Coronary artery (tissue), 2 donors: Measurements from ENCODE around the gene PTPRJ.

Source experiments
- DNase-seq: peaks from one replicate; pipeline ENCODE4 v3.0.0-alpha.2; 2017; ENCODE audit warnings: low spot score
- H3K27ac ChIP-seq, 2 donors: fragments of 200-600 bp; sonication (generic); one replicate each; pipeline ENCODE4 v1.5.1; 2016 to 2019
- H3K4me3 ChIP-seq: fragments of 200-600 bp; sonication (generic); 2 replicates; pipeline ENCODE4 v1.5.1; 2016; ENCODE audit warnings: mild to moderate bottlenecking, moderate library complexity
- CTCF ChIP-seq: fragments of 200-600 bp; sonication (generic); IDR thresholded peaks from one replicate; pipeline ENCODE4 v1.5.1; 2019; ENCODE audit warnings: antibody characterized with exemption

Gene PTPRJ

GRCh38 chr11:47981667-47982404 is 1.5 kb downstream of the PTPRJ start:
- peak overlapping the region; percentile 61 to 90 for H3K27ac ChIP-seq
- peak overlapping the region; percentile 88 for H3K4me3 ChIP-seq
- DNase-seq: no peak
- no peak for TF ChIP-seq CTCF

- Histone ChIP-seq H3K27ac (no peak overlapping the region), H3K4me3 (no peak overlapping the region)
- DNase-seq: no peak
- TF ChIP-seq CTCF: no peak
These were observed 2.3 kb downstream of the PTPRJ start for GRCh38 chr11:47982616-47983015.

GRCh38 chr11:47983464-47984397 is 3.4 kb downstream of the PTPRJ start:
- no peak for DNase-seq
- no peak for TF ChIP-seq CTCF
- H3K4me3 ChIP-seq: no peak overlapping the region
- peak overlapping the region in 1 of 2 donors; percentile 22 for H3K27ac ChIP-seq

- no peak for DNase-seq
- no peak overlapping the region for H3K4me3 ChIP-seq
- no peak for TF ChIP-seq CTCF
- no peak overlapping the region for H3K27ac ChIP-seq
These were observed 5.9 kb downstream of the PTPRJ start for GRCh38 chr11:47986219-47986618.

GRCh38 chr11:47986742-47987141 is 6.4 kb downstream of the PTPRJ start:
- DNase-seq: no peak
- TF ChIP-seq CTCF: no peak
- Histone ChIP-seq H3K27ac (no peak overlapping the region), H3K4me3 (no peak overlapping the region)

- TF ChIP-seq CTCF: no peak
- DNase-seq: no peak
- H3K27ac ChIP-seq: peak overlapping the region in 1 of 2 donors; percentile 60
These were observed 7.0 kb downstream of the PTPRJ start for GRCh38 chr11:47987310-47987709.

More at GRCh38 chr11:47987310-47987709, 7.0 kb downstream of the PTPRJ start:
- no peak overlapping the region for H3K4me3 ChIP-seq
